ENCODE measurements around the gene OR4C46.
"Not testable (repeated sequence)": the region's sequence is repeated elsewhere in the genome, so short reads cannot be mapped to it uniquely, and the experiment has no call there.

Gene OR4C46

DNA sequence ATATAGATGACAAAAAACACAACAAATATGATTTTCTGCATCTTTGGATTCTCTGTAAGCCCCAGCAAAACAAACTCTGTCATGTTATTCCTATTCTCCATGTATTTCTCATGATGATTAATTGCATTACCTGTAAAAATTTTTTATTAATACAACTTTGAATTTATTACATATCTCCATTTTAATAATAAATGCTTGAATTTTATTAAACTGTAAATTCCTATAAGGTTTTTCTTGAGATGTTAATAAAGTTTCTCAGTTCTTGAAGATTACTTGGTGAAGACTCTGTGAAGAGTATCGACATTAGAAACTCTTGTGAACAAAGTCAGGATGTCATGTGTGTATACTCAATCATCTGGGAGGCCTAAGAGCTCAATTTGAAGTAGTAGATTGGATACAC, at the start of gene OR4C46:
Gene OR4C46 (minus strand): TSS at position 101 of the 400 bp plus-strand sequence. CDS start 0 bp downstream, at position 101.
- no peak for DNase-seq (ENCODE audit: low read depth)

DNA sequence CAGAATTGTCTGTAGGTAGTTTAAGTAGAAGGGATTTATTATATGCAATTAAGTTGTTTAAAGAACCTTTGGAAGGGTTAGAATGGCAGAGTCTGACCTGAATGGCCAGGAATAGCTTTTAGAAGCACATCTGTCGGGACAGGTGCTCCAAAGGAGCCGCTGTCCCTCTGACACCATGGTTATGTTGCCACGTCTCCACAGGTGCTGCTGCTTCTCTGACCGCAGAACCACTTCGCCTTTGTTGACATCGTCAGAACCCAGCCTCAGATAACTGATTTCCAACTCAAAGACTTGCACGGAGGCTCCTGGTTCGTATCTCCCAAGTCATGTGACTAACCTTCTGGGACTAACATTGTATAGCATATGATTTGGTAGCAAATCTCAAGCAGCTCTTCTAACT, 41.8 kb upstream of the OR4C46 start:
- DNase-seq (ENCODE audit: low read depth), result not testable (repeated sequence)

DNA sequence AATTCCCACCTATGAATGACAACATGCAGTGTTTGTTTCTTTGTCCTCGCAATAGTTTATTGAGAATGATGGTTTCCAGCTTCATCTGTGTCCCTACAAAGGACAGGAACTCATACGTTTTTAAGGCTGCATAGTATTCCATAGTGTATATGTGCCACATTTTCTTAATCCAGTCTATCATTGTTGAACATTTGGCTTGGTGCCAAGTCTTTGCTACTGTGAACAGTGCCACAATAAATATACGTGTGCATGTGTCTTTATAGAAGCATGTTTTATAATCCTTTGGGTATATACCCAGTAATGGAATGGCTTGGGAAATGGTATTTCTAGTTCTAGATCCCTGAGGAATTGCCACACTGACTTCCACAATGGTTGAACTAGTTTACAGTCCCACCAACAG, 42.4 kb downstream of the OR4C46 start:
- DNase-seq (ENCODE audit: low read depth), result not testable (repeated sequence)

DNA sequence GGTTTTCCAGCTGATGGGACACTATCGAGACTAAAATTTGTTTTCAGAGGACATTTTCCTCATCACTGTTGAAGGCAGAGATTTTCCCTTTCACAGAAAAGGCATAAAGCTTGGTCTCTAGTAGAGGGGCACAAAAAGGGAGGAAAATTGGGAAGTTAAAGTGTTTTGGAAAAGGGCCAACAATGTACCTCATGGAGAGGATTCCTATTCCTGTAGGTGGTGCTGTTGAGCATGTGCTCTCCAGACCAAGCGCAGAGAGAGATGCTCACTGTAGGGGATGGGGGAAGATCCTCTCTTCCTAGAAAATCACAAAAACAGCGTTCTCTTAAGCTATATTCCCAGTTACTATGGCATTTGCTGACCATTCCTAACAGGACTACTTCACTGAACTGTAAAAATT, 44.9 kb downstream of the OR4C46 start:
- no peak for DNase-seq (ENCODE audit: low read depth)

DNA sequence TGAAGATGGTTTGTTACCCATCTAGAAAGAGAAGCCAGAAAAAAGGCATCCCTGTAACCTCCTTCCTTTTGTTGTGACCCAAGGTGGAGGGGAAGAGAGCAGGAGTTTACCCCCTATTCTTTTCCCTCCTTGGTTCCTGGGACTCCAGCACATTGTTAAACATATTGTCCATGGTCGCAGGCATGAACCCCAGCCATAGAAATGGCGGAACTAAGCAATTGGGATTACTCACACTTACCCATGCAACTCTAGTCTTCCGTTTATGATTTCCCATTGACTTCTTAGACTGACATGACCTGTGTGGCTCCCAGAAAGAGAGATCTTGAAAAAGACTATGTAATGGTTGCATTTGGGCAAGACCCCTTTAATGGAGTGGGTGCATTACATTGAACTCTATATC, 45.4 kb downstream of the OR4C46 start:
- no peak for DNase-seq (ENCODE audit: low read depth)

Measured in activated T-cell treated with anti-CD3 and anti-CD28 coated beads for 48 hours (primary cell).